NT2/D1 (cell line): Measurements from ENCODE around the gene PIK3R1.

ENCODE experiments used
- DNase-seq: peaks from one replicate; pipeline ENCODE4 v3.0.0-alpha.2; 2011; ENCODE audit warnings: low read depth, low spot score
- H3K27me3 ChIP-seq: 2 replicates; pipeline ENCODE4 v1.6.0; 2011; ENCODE audit warnings: mild to moderate bottlenecking; ENCODE audit not compliant: insufficient read length, insufficient read depth
- H3K36me3 ChIP-seq: 2 replicates; pipeline ENCODE4 v1.6.1; 2011; ENCODE audit warnings: mild to moderate bottlenecking, low read length, mixed read lengths; ENCODE audit not compliant: insufficient read depth, insufficient read length
- H3K4me1 ChIP-seq: 2 replicates; pipeline ENCODE4 v1.5.1; 2011; ENCODE audit not compliant: insufficient read depth, insufficient read length
- H3K4me3 ChIP-seq: 2 replicates; pipeline ENCODE4 v1.5.1; 2011; ENCODE audit warnings: low read depth; ENCODE audit not compliant: insufficient read length
- H3K9ac ChIP-seq: 2 replicates; pipeline ENCODE4 v1.6.0; 2011; ENCODE audit warnings: low read depth; ENCODE audit not compliant: insufficient read length
- H3K9me3 ChIP-seq: 2 replicates; pipeline ENCODE4 v1.5.1; 2011; ENCODE audit warnings: mild to moderate bottlenecking, low read length; ENCODE audit not compliant: insufficient read depth
- SUZ12 ChIP-seq: IDR thresholded peaks from 2 replicates; pipeline ENCODE4 v1.6.1; 2011; ENCODE audit not compliant: insufficient read length, insufficient read depth; ENCODE audit errors: extremely low read depth
- YY1 ChIP-seq: IDR thresholded peaks from 2 replicates; pipeline ENCODE4 v1.6.1; 2011; ENCODE audit not compliant: insufficient read length, insufficient read depth
- ZNF274 ChIP-seq: IDR thresholded peaks from 2 replicates; pipeline ENCODE4 v1.6.1; 2011; ENCODE audit warnings: mild to moderate bottlenecking, low read depth, low read length

Gene PIK3R1

DNA sequence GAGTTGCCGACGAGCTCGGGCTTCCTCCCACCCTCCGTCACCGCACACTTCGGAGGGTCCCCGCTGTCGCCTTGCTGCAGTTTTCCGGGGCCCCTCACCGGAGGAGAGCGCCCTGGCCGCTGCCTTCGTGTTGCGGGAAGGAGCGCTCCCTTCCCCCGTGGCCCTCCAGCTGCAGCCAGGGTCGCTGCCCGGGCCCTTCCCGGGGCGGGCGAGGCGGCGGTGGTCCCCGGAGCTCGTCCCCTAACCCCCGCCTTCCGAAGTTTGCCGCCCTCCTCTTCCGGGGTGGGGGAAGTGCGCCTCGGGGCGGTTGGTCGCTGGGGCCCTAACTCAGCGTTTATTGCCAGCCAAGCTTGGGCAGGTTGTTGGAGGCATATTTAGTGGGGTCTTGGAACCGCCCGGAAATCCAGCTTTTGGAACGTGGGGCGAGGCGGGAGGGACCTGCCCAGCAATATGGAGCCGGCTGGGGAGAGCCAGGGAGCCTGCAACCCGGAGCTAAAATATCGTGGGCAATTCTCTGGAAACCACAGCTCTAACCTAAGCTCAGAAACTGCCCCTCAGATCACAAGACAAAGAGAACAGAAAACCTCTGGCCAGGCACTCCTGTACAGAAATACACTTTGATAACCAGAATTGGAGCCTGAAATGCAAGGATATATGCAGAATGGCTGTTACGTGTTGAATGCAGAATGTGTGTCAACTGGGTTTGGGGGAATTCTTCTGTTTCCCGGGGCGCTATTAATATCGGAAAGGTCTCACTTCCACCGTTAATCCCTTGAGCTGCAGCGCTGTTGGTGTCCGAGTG lies 890 bp downstream of the PIK3R1 start:
- H3K36me3 ChIP-seq, result peaks cover 3% of the 10 kb centered on the region
- H3K4me1 ChIP-seq, result peaks cover 3% of the 10 kb centered on the region
- TF ChIP-seq SUZ12 (no peak), ZNF274 (no peak), YY1 (no peak)
- DNase-seq, result no peak
- H3K9me3 ChIP-seq, result peaks cover 11% of the 10 kb centered on the region; the same call in 1 of the 2 replicates
- H3K4me3 ChIP-seq, result peak overlapping the region; percentile 78
- H3K9ac ChIP-seq, result peak overlapping the region; percentile 85
- peaks cover 17% of the 10 kb centered on the region for H3K27me3 ChIP-seq

- no peak for DNase-seq
- no peak for TF ChIP-seq ZNF274
- no peak for TF ChIP-seq SUZ12
- no peak for TF ChIP-seq YY1
- Histone ChIP-seq H3K36me3 (peaks cover 3% of the 10 kb centered on the region), H3K4me1 (peaks cover 3% of the 10 kb centered on the region), H3K9ac (peak overlapping the region; percentile 85), H3K9me3 (peaks cover 11% of the 10 kb centered on the region; the same call in 1 of the 2 replicates), H3K4me3 (peak overlapping the region; percentile 78), H3K27me3 (peaks cover 17% of the 10 kb centered on the region)
These were observed 1.4 kb downstream of the PIK3R1 start for GRCh38 chr5:68217047-68217355.

DNA sequence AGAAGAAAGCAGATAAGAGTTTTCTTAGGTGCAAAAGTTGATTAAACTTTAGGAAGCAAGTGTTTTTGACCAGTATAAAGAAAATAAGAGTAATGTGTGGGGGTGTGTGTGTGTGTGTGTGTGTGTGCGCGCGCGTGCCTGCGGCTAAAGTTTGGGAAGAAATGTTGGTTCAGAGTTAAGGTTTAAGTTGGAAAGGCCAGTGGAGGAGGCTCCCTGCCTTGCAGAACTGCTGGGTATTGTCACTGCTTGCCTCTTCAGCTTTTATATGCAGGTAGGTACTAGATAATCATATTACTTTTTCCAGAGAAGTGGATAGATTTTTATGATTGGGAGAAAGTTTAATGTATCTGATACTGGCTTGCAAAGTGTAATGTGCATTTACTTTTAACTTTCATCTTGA lies 2.0 kb downstream of the PIK3R1 start:
- Histone ChIP-seq H3K9me3 (peaks cover 11% of the 10 kb centered on the region; the same call in 1 of the 2 replicates), H3K9ac (no peak overlapping the region), H3K4me3 (no peak overlapping the region), H3K36me3 (peaks cover 3% of the 10 kb centered on the region), H3K4me1 (peaks cover 3% of the 10 kb centered on the region), H3K27me3 (peaks cover 17% of the 10 kb centered on the region)
- no peak for DNase-seq
- TF ChIP-seq SUZ12 (no peak), ZNF274 (no peak), YY1 (no peak)

DNA sequence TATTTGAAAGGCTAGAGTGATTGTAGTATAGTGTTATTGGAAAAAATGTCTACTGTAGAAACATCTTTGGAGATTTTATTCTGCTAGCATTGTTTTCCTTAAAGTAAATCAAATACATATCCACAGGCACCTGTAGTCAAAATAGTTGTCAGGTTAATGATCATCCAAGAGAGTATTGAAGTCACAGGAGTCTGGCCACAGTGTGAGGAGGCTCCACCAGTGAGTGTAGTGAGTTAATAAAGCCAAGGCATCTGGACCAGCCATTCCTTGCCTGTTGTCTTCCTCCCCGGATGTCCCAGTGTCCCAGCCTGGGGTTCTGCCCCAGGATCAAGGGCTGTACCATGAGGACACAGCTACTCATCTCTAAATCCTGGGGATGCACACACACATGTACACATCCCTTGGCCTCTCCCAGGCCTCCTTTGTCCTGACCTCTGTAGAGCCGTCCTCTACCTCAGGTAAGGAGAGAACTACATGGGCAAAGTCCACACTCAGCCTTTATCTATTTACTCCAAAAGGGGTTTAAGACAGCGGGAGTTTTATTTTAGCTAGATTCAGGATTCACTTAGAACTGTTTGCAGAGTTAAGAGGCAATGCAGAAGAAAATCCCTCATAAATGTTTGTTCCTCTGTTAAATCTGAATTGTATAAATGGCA lies 3.7 kb downstream of the PIK3R1 start:
- peaks cover 10% of the 10 kb centered on the region for H3K27me3 ChIP-seq
- TF ChIP-seq SUZ12, result no peak
- peaks cover 11% of the 10 kb centered on the region; the same call in 1 of the 2 replicates for H3K9me3 ChIP-seq
- H3K9ac ChIP-seq, result no peak overlapping the region
- H3K4me1 ChIP-seq, result no peaks in the 10 kb centered on the region
- no peak overlapping the region for H3K4me3 ChIP-seq
- H3K36me3 ChIP-seq, result peaks cover 3% of the 10 kb centered on the region
- no peak for DNase-seq

DNA sequence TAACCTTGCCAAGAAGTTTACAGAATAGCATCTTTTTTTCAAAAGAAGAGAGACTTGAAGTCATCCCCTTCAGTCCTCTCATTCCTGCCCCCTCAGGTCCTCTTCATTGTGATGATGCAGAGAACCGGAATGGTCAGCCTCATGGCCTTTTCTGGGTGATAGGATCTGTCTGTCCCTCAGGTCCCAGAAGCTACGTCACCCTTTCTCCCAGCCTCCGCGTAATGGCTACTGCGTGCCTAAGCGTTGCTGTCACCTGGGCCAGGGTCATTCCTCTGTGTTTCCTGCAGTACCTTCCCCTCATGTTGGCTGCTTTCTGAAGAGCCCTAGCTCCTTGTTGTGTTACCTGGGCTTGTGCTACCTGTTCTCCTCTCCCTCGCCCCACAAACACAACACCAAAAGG lies 4.7 kb downstream of the PIK3R1 start:
- DNase-seq, result no peak
- Histone ChIP-seq H3K9me3 (peaks cover 11% of the 10 kb centered on the region; the same call in 1 of the 2 replicates), H3K4me1 (no peaks in the 10 kb centered on the region), H3K4me3 (no peak overlapping the region), H3K36me3 (peaks cover 3% of the 10 kb centered on the region), H3K9ac (no peak overlapping the region), H3K27me3 (peaks cover 10% of the 10 kb centered on the region)
- TF ChIP-seq ZNF274 (no peak), SUZ12 (no peak), YY1 (no peak)

DNA sequence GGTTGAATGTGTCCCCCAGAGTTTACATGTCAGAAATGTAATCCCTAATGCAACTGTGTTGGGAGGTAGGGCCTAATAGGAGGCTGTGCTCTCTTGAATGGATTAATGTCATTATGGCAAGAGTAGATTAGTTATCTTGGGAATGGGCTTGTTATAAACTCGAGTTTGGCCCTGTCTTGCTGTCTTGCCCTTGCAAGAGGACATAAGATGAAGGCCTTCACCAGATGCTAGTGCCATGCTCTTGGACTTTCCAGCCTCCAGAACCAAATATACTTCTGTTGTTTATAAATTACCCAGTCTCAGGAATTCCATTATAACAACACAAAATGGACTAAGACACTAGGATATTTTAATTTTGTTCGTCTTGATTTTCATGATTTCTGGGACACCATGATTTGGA lies 5.4 kb downstream of the PIK3R1 start:
- Histone ChIP-seq H3K36me3 (peaks cover 3% of the 10 kb centered on the region), H3K4me1 (no peaks in the 10 kb centered on the region), H3K9ac (no peak overlapping the region), H3K4me3 (no peak overlapping the region), H3K27me3 (peaks cover 10% of the 10 kb centered on the region), H3K9me3 (peaks cover 11% of the 10 kb centered on the region; the same call in 1 of the 2 replicates)
- TF ChIP-seq ZNF274, result no peak
- TF ChIP-seq SUZ12, result no peak
- DNase-seq, result no peak

DNA sequence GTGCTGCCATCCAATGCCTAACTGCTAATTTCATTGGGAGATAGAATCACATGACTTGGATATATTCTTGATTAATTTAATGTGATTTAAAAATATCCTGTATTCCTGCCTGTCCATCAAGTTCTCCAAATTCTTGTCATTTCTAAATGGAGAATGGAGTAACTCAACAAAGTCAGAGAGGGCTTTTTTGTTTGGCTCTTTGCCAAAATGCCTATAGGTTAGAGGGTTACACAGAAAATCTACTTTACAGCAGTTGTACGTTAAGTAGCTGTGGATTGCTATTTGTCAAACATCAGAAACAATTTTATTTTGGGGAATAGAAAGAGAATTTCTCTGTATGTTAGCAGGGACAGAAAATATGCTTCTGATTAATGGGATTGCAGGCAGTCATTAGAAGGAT lies 5.9 kb downstream of the PIK3R1 start:
- TF ChIP-seq ZNF274 (no peak), YY1 (no peak), SUZ12 (no peak)
- no peak overlapping the region for H3K4me3 ChIP-seq
- peaks cover 9% of the 10 kb centered on the region for H3K36me3 ChIP-seq
- no peak for DNase-seq
- no peaks in the 10 kb centered on the region for H3K4me1 ChIP-seq
- H3K9ac ChIP-seq, result no peak overlapping the region
- peaks cover 11% of the 10 kb centered on the region; the same call in 1 of the 2 replicates for H3K9me3 ChIP-seq
- H3K27me3 ChIP-seq, result peaks cover 10% of the 10 kb centered on the region
